Activated T-helper 9 cell treated with anti-CD3 and anti-CD28 coated beads, Interleukin-2, amount 50 U/mL, for 16 hours (primary cell): ENCODE data around the gene ELP2.
"Not testable (repeated sequence)": the region's sequence is repeated elsewhere in the genome, so short reads cannot be mapped to it uniquely, and the experiment has no call there.

Experiments used
- DNase-seq: peaks from one replicate; pipeline ENCODE4 v3.0.0-alpha.2; 2020; ENCODE audit warnings: low read depth

The ELP2 gene

GRCh38 chr18:36158266-36158867, 28.7 kb downstream of the ELP2 start:
- DNase-seq = no peak

GRCh38 chr18:36160959-36161371, 31.3 kb downstream of the ELP2 start:
- DNase-seq = no peak

- no peak for DNase-seq
These were observed 33.3 kb downstream of the ELP2 start for GRCh38 chr18:36162981-36163380.

- DNase-seq = no peak
These were observed 38.1 kb downstream of the ELP2 start for GRCh38 chr18:36167692-36168218.

GRCh38 chr18:36168296-36168695, 38.6 kb downstream of the ELP2 start:
- not testable (repeated sequence) for DNase-seq

GRCh38 chr18:36169938-36170337, 40.2 kb downstream of the ELP2 start:
- DNase-seq = no peak

- DNase-seq = no peak
These were observed 45.8 kb downstream of the ELP2 start for GRCh38 chr18:36175481-36175880.

GRCh38 chr18:36176177-36176584, 46.5 kb downstream of the ELP2 start:
- DNase-seq = no peak

GRCh38 chr18:36176711-36177110, 47.0 kb downstream of the ELP2 start:
- DNase-seq = no peak

GRCh38 chr18:36177913-36178312, 48.2 kb downstream of the ELP2 start:
- DNase-seq = no peak

GRCh38 chr18:36179562-36180355, 50.1 kb downstream of the ELP2 start:
- no peak for DNase-seq

- DNase-seq = no peak
These were observed 51.7 kb downstream of the ELP2 start for GRCh38 chr18:36181441-36181840.

GRCh38 chr18:36181898-36182506, 52.3 kb downstream of the ELP2 start:
- DNase-seq = no peak

- DNase-seq = no peak
These were observed 53.3 kb downstream of the ELP2 start for GRCh38 chr18:36183033-36183432.

- no peak for DNase-seq
These were observed 54.3 kb downstream of the ELP2 start for GRCh38 chr18:36183987-36184386.

- no peak for DNase-seq
These were observed 55.5 kb downstream of the ELP2 start for GRCh38 chr18:36185157-36185556.

- DNase-seq = no peak
These were observed 56.3 kb downstream of the ELP2 start for GRCh38 chr18:36185901-36186460.

GRCh38 chr18:36186461-36187192, 56.9 kb downstream of the ELP2 start:
- DNase-seq = no peak

- DNase-seq = peak; percentile 10
These were observed 57.6 kb downstream of the ELP2 start, which contains the start of gene MOCOS for GRCh38 chr18:36187193-36187825. Gene MOCOS (plus strand): TSS chr18:36187497. CDS start chr18:36187540, 43 bp downstream.

- DNase-seq = no peak
These were observed 58.4 kb downstream of the ELP2 start for GRCh38 chr18:36187826-36188721.
